Endodermal cell (in vitro differentiated cells): Measurements from ENCODE around the gene SMYD3. TPM values are rescaled to one million over a fixed set of nuclear protein-coding genes. Genes with fewer than 3 reads are reported as not detected.

Source experiments
- DNase-seq: peaks from one replicate; pipeline ENCODE4 v3.0.0-alpha.2; 2017
- H3K27ac ChIP-seq: 2 replicates; pipeline ENCODE4 v1.5.1; 2013; ENCODE audit warnings: mild to moderate bottlenecking, low read depth, low read length, moderate library complexity
- H3K27me3 ChIP-seq: 2 replicates; pipeline ENCODE4 v1.6.1; 2013; ENCODE audit warnings: mild to moderate bottlenecking, low read length, moderate library complexity; ENCODE audit not compliant: insufficient read depth, control insufficient read depth, poor library complexity, severe bottlenecking
- H3K36me3 ChIP-seq: 2 replicates; pipeline ENCODE4 v1.7.0; 2013; ENCODE audit warnings: mild to moderate bottlenecking, low read length, moderate library complexity; ENCODE audit not compliant: control insufficient read depth, insufficient read depth
- H3K4me1 ChIP-seq: one replicate; pipeline ENCODE4 v1.7.0; 2013; ENCODE audit warnings: low read length; ENCODE audit not compliant: control insufficient read depth, insufficient read depth
- H3K4me3 ChIP-seq: 2 replicates; pipeline ENCODE4 v1.5.1; 2013; ENCODE audit warnings: mild to moderate bottlenecking, low read length, moderate library complexity
- H3K9ac ChIP-seq: 2 replicates; pipeline ENCODE4 v1.6.1; 2013; ENCODE audit warnings: mild to moderate bottlenecking, low read length, moderate library complexity; ENCODE audit not compliant: poor library complexity, severe bottlenecking; ENCODE audit errors: extremely low read depth
- H3K9me3 ChIP-seq: 2 replicates; pipeline ENCODE4 v1.6.1; 2013; ENCODE audit warnings: mild to moderate bottlenecking, low read length, moderate library complexity; ENCODE audit not compliant: control insufficient read depth
- H3K27ac Mint-ChIP-seq: 2 replicates; pipeline ENCODE4 v1.8.0; 2020; ENCODE audit warnings: mixed read lengths
- H3K27me3 Mint-ChIP-seq: 2 replicates; pipeline ENCODE4 v1.8.0; 2021; ENCODE audit warnings: mild to moderate bottlenecking, mixed read lengths; ENCODE audit not compliant: insufficient read depth
- H3K36me3 Mint-ChIP-seq: 2 replicates; pipeline ENCODE4 v1.8.0; 2020; ENCODE audit warnings: low read depth, mixed read lengths
- H3K4me1 Mint-ChIP-seq: 2 replicates; pipeline ENCODE4 v1.8.0; 2020; ENCODE audit warnings: mixed read lengths
- H3K4me3 Mint-ChIP-seq: 2 replicates; pipeline ENCODE4 v1.8.0; 2020; ENCODE audit warnings: mild to moderate bottlenecking, moderate library complexity, mixed read lengths
- H3K9me3 Mint-ChIP-seq: 2 replicates; pipeline ENCODE4 v1.8.0; 2020; ENCODE audit warnings: mild to moderate bottlenecking, mixed read lengths
- WGBS, 2 experiments: methylation state at CpG; one replicate each; pipeline versions ENCODE4 v1.1.5 to v1.1.7; 2013; ENCODE audit warnings: missing lambda C conversion rate in 2 of 2, mixed read lengths in 1 of 2; ENCODE audit not compliant: insufficient coverage in 1 of 2, insufficient read length in 1 of 2; 5-methylcytosine and 5-hydroxymethylcytosine counted together
- total RNA-seq, 2 donors: library from RNA; stranded (reverse); fragmentation: NEBNext Ultra II Directional in 1 of 2; extraction: Animal tissue kit (Norgen Biotek cat#: 25700) in 1 of 2; gene quantifications; 2 replicates in 1 of 2; 3 replicates in 1 of 2; pipeline ENCODE4 v1.2.1, GENCODE V29; 2021
- TF ChIP-seq, protein P1 (sequence below): fragments of 200-600 bp; sonication (generic); conservative IDR thresholded peaks from 2 replicates; pipeline ENCODE4 v1.5.0; 2021; ENCODE audit warnings: antibody characterized with exemption, mild to moderate bottlenecking

Gene SMYD3
- total RNA-seq, 2 donors from 2014 or later = 32.3 to 45.8 TPM

DNA sequence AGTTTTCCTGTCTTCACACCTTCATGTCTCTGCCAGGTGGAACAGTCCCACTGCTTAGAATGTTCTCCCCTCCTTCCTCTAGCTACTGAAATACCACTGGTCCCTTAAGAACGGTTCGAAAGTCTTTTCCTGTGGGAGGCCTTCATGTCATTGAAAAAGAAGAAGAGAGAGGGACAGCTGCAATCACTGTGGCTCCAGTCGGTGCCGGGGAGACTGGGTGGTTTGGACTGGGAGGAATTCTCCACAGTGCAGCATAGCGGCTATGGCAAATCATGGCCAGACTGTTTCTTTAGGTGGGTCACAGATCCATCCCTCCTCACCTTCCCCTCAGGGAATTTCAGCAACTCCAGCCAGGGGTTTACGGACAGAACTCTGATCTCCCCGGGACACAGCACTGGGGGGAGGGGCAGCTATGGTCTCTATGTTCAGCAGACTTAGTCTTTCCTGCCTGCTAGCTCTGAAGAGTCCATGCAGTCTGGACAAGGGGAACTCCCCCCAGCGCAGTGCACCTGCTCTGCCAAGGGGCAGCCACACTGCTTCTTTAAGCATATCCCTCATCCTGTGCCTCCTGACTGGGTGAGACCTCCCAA, 567.2 kb downstream of the SMYD3 start:
- TF ChIP-seq, protein P1, sequence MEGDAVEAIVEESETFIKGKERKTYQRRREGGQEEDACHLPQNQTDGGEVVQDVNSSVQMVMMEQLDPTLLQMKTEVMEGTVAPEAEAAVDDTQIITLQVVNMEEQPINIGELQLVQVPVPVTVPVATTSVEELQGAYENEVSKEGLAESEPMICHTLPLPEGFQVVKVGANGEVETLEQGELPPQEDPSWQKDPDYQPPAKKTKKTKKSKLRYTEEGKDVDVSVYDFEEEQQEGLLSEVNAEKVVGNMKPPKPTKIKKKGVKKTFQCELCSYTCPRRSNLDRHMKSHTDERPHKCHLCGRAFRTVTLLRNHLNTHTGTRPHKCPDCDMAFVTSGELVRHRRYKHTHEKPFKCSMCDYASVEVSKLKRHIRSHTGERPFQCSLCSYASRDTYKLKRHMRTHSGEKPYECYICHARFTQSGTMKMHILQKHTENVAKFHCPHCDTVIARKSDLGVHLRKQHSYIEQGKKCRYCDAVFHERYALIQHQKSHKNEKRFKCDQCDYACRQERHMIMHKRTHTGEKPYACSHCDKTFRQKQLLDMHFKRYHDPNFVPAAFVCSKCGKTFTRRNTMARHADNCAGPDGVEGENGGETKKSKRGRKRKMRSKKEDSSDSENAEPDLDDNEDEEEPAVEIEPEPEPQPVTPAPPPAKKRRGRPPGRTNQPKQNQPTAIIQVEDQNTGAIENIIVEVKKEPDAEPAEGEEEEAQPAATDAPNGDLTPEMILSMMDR = no peak
- H3K4me1 Mint-ChIP-seq = peaks cover 8% of the 10 kb centered on the region
- H3K27me3 Mint-ChIP-seq = no peaks in the 10 kb centered on the region
- Histone ChIP-seq H3K27me3 (no peaks in the 10 kb centered on the region), H3K9me3 (peaks cover 6% of the 10 kb centered on the region), H3K4me3 (no peak overlapping the region), H3K27ac (no peak overlapping the region), H3K36me3 (no peaks in the 10 kb centered on the region), H3K4me1 (no peaks in the 10 kb centered on the region), H3K9ac (no peak overlapping the region)
- H3K9me3 Mint-ChIP-seq = peaks cover 9% of the 10 kb centered on the region
- no peak overlapping the region for H3K27ac Mint-ChIP-seq
- no peak for DNase-seq
- H3K4me3 Mint-ChIP-seq = no peak overlapping the region
- no peaks in the 10 kb centered on the region for H3K36me3 Mint-ChIP-seq
- WGBS, 2 experiments = 63% methylated on average over 8 of the region's 8 CpGs; no CpG with 5 or more reads in 1 of the 2 experiments

- no peaks in the 10 kb centered on the region for H3K4me1 ChIP-seq
- no peak overlapping the region for H3K4me3 ChIP-seq
- Mint-ChIP-seq H3K4me1 (peaks cover 15% of the 10 kb centered on the region), H3K9me3 (no peaks in the 10 kb centered on the region), H3K36me3 (no peaks in the 10 kb centered on the region), H3K4me3 (no peak overlapping the region), H3K27ac (no peak overlapping the region), H3K27me3 (no peaks in the 10 kb centered on the region)
- WGBS, 2 experiments = 94% methylated on average over 8 of the region's 8 CpGs
- no peaks in the 10 kb centered on the region for H3K27me3 ChIP-seq
- H3K9me3 ChIP-seq = no peaks in the 10 kb centered on the region
- H3K36me3 ChIP-seq = no peaks in the 10 kb centered on the region
- H3K9ac ChIP-seq = no peak overlapping the region
- no peak overlapping the region for H3K27ac ChIP-seq
- DNase-seq = no peak
- TF ChIP-seq, protein P1 = no peak
Observed at GRCh38 chr1:245938046-245938435, 569.0 kb downstream of the SMYD3 start.

- DNase-seq = no peak
- no peaks in the 10 kb centered on the region for H3K9me3 Mint-ChIP-seq
- H3K36me3 Mint-ChIP-seq = no peaks in the 10 kb centered on the region
- H3K4me1 ChIP-seq = no peaks in the 10 kb centered on the region
- no peak overlapping the region for H3K4me3 ChIP-seq
- TF ChIP-seq, protein P1 = no peak
- H3K4me1 Mint-ChIP-seq = peaks cover 15% of the 10 kb centered on the region
- no peaks in the 10 kb centered on the region for H3K9me3 ChIP-seq
- 92 to 96% methylated on average over 7 to 8 of the region's 8 CpGs for WGBS, 2 experiments
- H3K27me3 ChIP-seq = no peaks in the 10 kb centered on the region
- H3K27ac Mint-ChIP-seq = no peak overlapping the region
- no peak overlapping the region for H3K4me3 Mint-ChIP-seq
- no peak overlapping the region for H3K27ac ChIP-seq
- H3K36me3 ChIP-seq = no peaks in the 10 kb centered on the region
- no peak overlapping the region for H3K9ac ChIP-seq
- no peaks in the 10 kb centered on the region for H3K27me3 Mint-ChIP-seq
Observed at GRCh38 chr1:245937316-245938045, 569.6 kb downstream of the SMYD3 start.
